Motor neuron (in vitro differentiated cells): Measurements from ENCODE around the gene FASLG. TPM values are rescaled to one million over a fixed set of nuclear protein-coding genes. Genes with fewer than 3 reads are reported as not detected.
A peak's percentile ranks its signal among the peaks of the same experiment; 100 is the strongest.

Experiments used
- ATAC-seq, 8 experiments: fragments of 200-7000 bp; cut with Tn5 transposase; replicated peaks in 6 of 8; 2 replicates each; pipeline ENCODE4 v1.8.0; 2021; ENCODE audit warnings: mild to moderate bottlenecking in 8 of 8, moderate library complexity in 8 of 8
- H3K27ac ChIP-seq, 2 donors: fragments of 250-450 bp; sonication (Bioruptor Pico); 2 replicates each; pipeline ENCODE4 v1.9.0; 2021; ENCODE audit warnings: antibody characterized with exemption in 2 of 2, mild to moderate bottlenecking in 2 of 2, moderate library complexity in 1 of 2
- H3K4me1 ChIP-seq, 2 donors: fragments of 250-450 bp; sonication (Bioruptor Pico); replicated peaks in 1 of 2; 2 replicates each; pipeline ENCODE4 v1.6.1; 2021; ENCODE audit warnings: antibody characterized with exemption in 2 of 2, mild to moderate bottlenecking in 2 of 2, moderate library complexity in 1 of 2
- H3K4me3 ChIP-seq, 5 donors: fragments of 250-450 bp; sonication (Bioruptor Pico); 2 replicates each; pipeline ENCODE4 v1.9.0; 2021; ENCODE audit warnings: antibody characterized with exemption in 5 of 5, mild to moderate bottlenecking in 5 of 5, moderate library complexity in 4 of 5
- WGBS, 10 experiments: fragments of 450-650 bp; shearing (Covaris generic); methylation state at CpG; one replicate each; pipeline ENCODE4 v1.0.0; 2022; 5-methylcytosine and 5-hydroxymethylcytosine counted together
- in situ Hi-C, 9 experiments: fragments of 400-800 bp; cut with MboI; loops; one replicate each; pipeline ENCODE4 v1.15.0; 2021; ENCODE audit warnings: low sequenced_read_pairs in 9 of 9, low pct_unique_long_range_greater_than_20kb in 2 of 9; ENCODE audit not compliant: unreplicated experiment in 9 of 9
- total RNA-seq, 8 experiments: library from RNA; unstranded; fragments of 300-600 nt; gene quantifications; 2 replicates each; pipeline versions ENCODE4 v1.2.3 to v1.2.4, GENCODE V29; 2022

Gene FASLG
- total RNA-seq, 8 experiments from 2014 or later: 0.15 to 0.38 (median 0.24) TPM; not detected in 4

GRCh38 chr1:172650474-172651193 is 8.3 kb upstream of the FASLG start:
- H3K4me3 ChIP-seq: no peak overlapping the region
- in situ Hi-C loops: no loop called here
- ATAC-seq: no peak
- no peaks in the 10 kb centered on the region for H3K4me1 ChIP-seq
- 20 to 93% (median 83%) methylated on average over 1 to 2 of the region's 2 CpGs; no CpG with 5 or more reads in 2 of the 10 experiments for WGBS, 10 experiments
- H3K27ac ChIP-seq: no peak overlapping the region

- ATAC-seq: no peak
- Histone ChIP-seq H3K4me1 (no peaks in the 10 kb centered on the region), H3K27ac (no peak overlapping the region), H3K4me3 (no peak overlapping the region)
- 26 to 98% (median 78%) methylated on average over 1 to 5 of the region's 5 CpGs; no CpG with 5 or more reads in 1 of the 10 experiments for WGBS, 10 experiments
- in situ Hi-C loops: no loop called here
These were observed 5.7 kb upstream of the FASLG start for GRCh38 chr1:172653015-172653709.

GRCh38 chr1:172654535-172654934 is 4.4 kb upstream of the FASLG start:
- no peaks in the 10 kb centered on the region for H3K4me1 ChIP-seq
- ATAC-seq: peak in 2 of 8 experiments; percentile 54 to 58
- 58 to 100% (median 93%) methylated on average over 1 to 2 of the region's 2 CpGs; no CpG with 5 or more reads in 4 of the 10 experiments for WGBS, 10 experiments
- no peak overlapping the region for H3K27ac ChIP-seq
- no peak overlapping the region for H3K4me3 ChIP-seq
- in situ Hi-C loops: no loop called here

- WGBS, 10 experiments: 57 to 95% (median 75%) methylated on average over 3 to 6 of the region's 6 CpGs
- H3K27ac ChIP-seq: no peak overlapping the region
- ATAC-seq: no peak
- H3K4me1 ChIP-seq: no peaks in the 10 kb centered on the region
- in situ Hi-C loops: no loop called here
- H3K4me3 ChIP-seq: no peak overlapping the region
These were observed 2.3 kb upstream of the FASLG start for GRCh38 chr1:172656576-172656975.

GRCh38 chr1:172657586-172657985 is 1.3 kb upstream of the FASLG start:
- WGBS, 10 experiments: 60 to 100% (median 86%) methylated on average over 1 of the region's 1 CpG; no CpG with 5 or more reads in 5 of the 10 experiments
- no peak overlapping the region for H3K27ac ChIP-seq

GRCh38 chr1:172661107-172661506 is 2.2 kb downstream of the FASLG start:
- no peak overlapping the region for H3K4me3 ChIP-seq
- no peaks in the 10 kb centered on the region for H3K4me1 ChIP-seq
- WGBS, 10 experiments: 60 to 100% (median 81%) methylated on average over 1 to 3 of the region's 3 CpGs; no CpG with 5 or more reads in 1 of the 10 experiments
- H3K27ac ChIP-seq: no peak overlapping the region
- ATAC-seq: no peak
- in situ Hi-C loops: no loop called here

More at GRCh38 chr1:172657586-172657985, 1.3 kb upstream of the FASLG start:
- Histone ChIP-seq H3K4me3 (no peak overlapping the region), H3K4me1 (no peaks in the 10 kb centered on the region)
- no peak for ATAC-seq
- in situ Hi-C loops: no loop called here

GRCh38 chr1:172662464-172663109 is 3.7 kb downstream of the FASLG start:
- WGBS, 10 experiments: 6 to 96% (median 80%) methylated on average over 1 to 12 of the region's 14 CpGs; no CpG with 5 or more reads in 1 of the 10 experiments
- in situ Hi-C loops: no loop called here
- Histone ChIP-seq H3K27ac (no peak overlapping the region), H3K4me3 (no peak overlapping the region), H3K4me1 (no peaks in the 10 kb centered on the region)
- peak in 3 of 8 experiments; percentile 61 to 84 (median 65) for ATAC-seq

- Histone ChIP-seq H3K4me1 (no peaks in the 10 kb centered on the region), H3K27ac (no peak overlapping the region), H3K4me3 (no peak overlapping the region)
- in situ Hi-C loops: no loop called here
- WGBS, 10 experiments: 20 to 100% (median 78%) methylated on average over 1 to 3 of the region's 3 CpGs; no CpG with 5 or more reads in 2 of the 10 experiments
- peak in 2 of 8 experiments; percentile 84 to 86 for ATAC-seq
These were observed 4.8 kb downstream of the FASLG start for GRCh38 chr1:172663732-172664131.

GRCh38 chr1:172668097-172668496 is 9.2 kb downstream of the FASLG start:
- 56 to 87% (median 72%) methylated on average over 2 to 3 of the region's 3 CpGs; no CpG with 5 or more reads in 1 of the 10 experiments for WGBS, 10 experiments
- ATAC-seq: no peak
- H3K4me1 ChIP-seq: no peaks in the 10 kb centered on the region
- no peak overlapping the region for H3K4me3 ChIP-seq
- no peak overlapping the region for H3K27ac ChIP-seq
- in situ Hi-C loops: no loop called here

GRCh38 chr1:172669011-172669410 is 10.1 kb downstream of the FASLG start:
- H3K27ac ChIP-seq: no peak overlapping the region
- ATAC-seq: no peak
- in situ Hi-C loops: no loop called here
- H3K4me3 ChIP-seq: no peak overlapping the region
- 83 to 100% (median 92%) methylated on average over 1 to 3 of the region's 3 CpGs; no CpG with 5 or more reads in 3 of the 10 experiments for WGBS, 10 experiments
- no peaks in the 10 kb centered on the region for H3K4me1 ChIP-seq

GRCh38 chr1:172670316-172670715 is 11.4 kb downstream of the FASLG start:
- 79 to 100% (median 90%) methylated on average over 1 to 4 of the region's 4 CpGs for WGBS, 10 experiments
- no peak overlapping the region for H3K4me3 ChIP-seq
- ATAC-seq: no peak
- H3K4me1 ChIP-seq: no peaks in the 10 kb centered on the region
- in situ Hi-C loops: no loop called here
- H3K27ac ChIP-seq: no peak overlapping the region

GRCh38 chr1:172670791-172671190 is 11.9 kb downstream of the FASLG start:
- Histone ChIP-seq H3K27ac (no peak overlapping the region), H3K4me3 (no peak overlapping the region), H3K4me1 (no peaks in the 10 kb centered on the region)
- no peak for ATAC-seq
- in situ Hi-C loops: no loop called here
- WGBS, 10 experiments: 67 to 93% (median 75%) methylated on average over 1 to 4 of the region's 4 CpGs

GRCh38 chr1:172671591-172671990 is 12.7 kb downstream of the FASLG start:
- H3K27ac ChIP-seq: no peak overlapping the region
- peak in 3 of 8 experiments; percentile 94 to 97 (median 97) for ATAC-seq
- H3K4me1 ChIP-seq: no peaks in the 10 kb centered on the region
- H3K4me3 ChIP-seq: no peak overlapping the region
- in situ Hi-C loops: no loop called here
